Sciatic nerve (tissue), 2 donors: ENCODE data around the gene RAPGEF2. TPM values are rescaled to one million over a fixed set of nuclear protein-coding genes. Genes with fewer than 3 reads are reported as not detected.
A peak's percentile ranks its signal among the peaks of the same experiment; 100 is the strongest.

Experiments
- ATAC-seq: fragments of 200-7000 bp; cut with Tn5 transposase; one replicate; pipeline ENCODE4 v1.9.1; 2020; ENCODE audit warnings: mild to moderate bottlenecking, moderate library complexity
- DNase-seq: peaks from one replicate; pipeline ENCODE4 v3.0.0-alpha.2; 2020; ENCODE audit warnings: low spot score
- intact Hi-C: fragments of 100-400 bp; cut with DNase I; formaldehyde crosslinking; loops from one replicate; pipeline ENCODE4 v1.14.2; 2022
- total RNA-seq: library from RNA; stranded (reverse); fragmentation: NEBNext Ultra II Directional; extraction: Animal tissue kit (Norgen Biotek cat#: 25700); gene quantifications from one replicate; pipeline ENCODE4 v1.2.1, GENCODE V29; 2021
- donor health status: DM: no; HTN: no; CAD: no.
- donor health status: DM: no; HTN: no; CAD: no.

Gene RAPGEF2
- total RNA-seq, 1 donor from 2014 or later = 74.0 TPM

DNA sequence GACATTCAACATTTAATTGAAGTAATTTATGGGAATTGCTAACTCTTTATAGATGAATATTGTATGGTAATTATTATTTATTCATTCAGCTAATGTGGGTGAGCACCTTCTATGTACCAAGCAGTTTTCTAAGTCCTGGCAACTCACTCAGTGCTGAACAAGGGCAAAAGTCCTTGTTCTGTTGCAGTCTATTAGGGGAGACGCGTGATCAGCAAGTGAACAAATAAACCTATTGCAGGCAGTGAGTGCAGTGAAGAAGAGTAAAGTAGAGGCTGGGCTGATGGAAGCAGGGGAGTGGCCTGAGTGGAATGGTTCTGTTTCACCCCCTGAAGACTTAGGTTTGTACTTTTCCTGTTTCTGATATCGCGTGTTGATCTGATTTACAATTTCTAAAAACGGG is 214.3 kb downstream of the RAPGEF2 start:
- ATAC-seq = peak; percentile 28
- no peak for DNase-seq
- intact Hi-C loops = no loop called here

GRCh38 chr4:159319027-159319426 is 216.1 kb downstream of the RAPGEF2 start:
- DNase-seq (no peak), ATAC-seq (no peak)
- intact Hi-C loops = no loop called here

- DNase-seq = no peak
- no peak for ATAC-seq
- intact Hi-C loops = no loop called here
Observed at GRCh38 chr4:159326480-159326879, 223.6 kb downstream of the RAPGEF2 start.

DNA sequence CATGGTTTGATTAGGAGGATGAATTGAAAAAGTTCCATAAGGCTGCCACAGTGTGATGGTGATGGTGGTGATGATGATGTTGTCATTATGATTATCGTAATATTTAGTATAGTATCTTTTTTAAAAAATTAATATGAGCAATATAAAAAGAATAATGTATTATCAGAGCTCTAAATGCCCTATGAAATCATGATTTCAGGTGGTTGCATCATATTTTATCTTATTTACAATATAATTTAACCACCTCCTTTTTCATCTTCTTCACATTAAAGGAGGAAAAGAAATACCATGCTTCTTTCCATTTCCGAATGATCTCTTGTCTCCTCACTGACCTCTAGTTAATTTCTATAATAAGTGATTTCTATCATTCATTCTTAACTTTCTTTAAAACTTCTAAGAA is 225.9 kb downstream of the RAPGEF2 start:
- intact Hi-C loops = no loop called here
- ATAC-seq = no peak
- DNase-seq = no peak

- DNase-seq (no peak), ATAC-seq (no peak)
- intact Hi-C loops = no loop called here
Observed at GRCh38 chr4:159334461-159334860, 231.6 kb downstream of the RAPGEF2 start.

DNA sequence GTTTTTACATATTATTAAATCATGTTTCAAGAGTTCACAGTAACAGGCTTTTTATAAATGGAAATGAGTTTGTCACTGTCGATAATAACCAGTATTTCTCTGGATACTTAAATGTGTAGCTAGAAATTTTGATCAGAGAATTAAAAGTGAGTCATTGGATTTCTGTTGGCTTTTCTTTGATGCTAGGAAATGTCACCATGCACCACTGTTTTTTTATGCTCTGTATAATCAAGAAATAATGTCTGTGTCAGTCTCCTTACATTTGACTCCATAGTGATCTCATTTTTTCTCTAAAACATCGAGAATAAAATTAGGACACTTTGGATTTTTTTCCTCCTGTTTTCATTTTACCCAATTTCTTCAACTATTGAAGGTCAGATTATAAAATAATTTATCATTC is 234.2 kb downstream of the RAPGEF2 start:
- ATAC-seq = no peak
- intact Hi-C loops = no loop called here
- no peak for DNase-seq

GRCh38 chr4:159341522-159341921 is 238.6 kb downstream of the RAPGEF2 start:
- no peak for ATAC-seq
- intact Hi-C loops = no loop called here

GRCh38 chr4:159342374-159342773 is 239.5 kb downstream of the RAPGEF2 start:
- intact Hi-C loops = no loop called here
- DNase-seq (no peak), ATAC-seq (no peak)

More at GRCh38 chr4:159341522-159341921, 238.6 kb downstream of the RAPGEF2 start:
- no peak for DNase-seq

DNA sequence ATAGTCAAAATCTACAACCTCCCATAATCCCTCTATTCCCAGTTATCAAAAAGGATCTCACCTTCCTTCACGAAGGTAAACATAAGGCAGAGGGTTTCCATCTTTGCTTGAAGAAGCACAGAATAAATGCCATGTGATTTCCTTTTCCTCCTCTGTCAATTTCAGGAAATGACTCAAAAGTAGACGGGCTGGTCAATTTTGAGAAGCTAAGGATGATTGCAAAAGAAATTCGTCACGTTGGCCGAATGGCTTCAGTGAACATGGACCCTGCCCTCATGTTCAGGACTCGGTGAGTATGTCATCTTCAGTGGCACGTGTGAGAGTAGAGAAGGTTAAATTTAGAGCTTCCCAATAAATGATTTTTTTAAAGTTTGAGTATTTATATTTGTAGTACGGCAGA is 240.2 kb downstream of the RAPGEF2 start:
- no peak for ATAC-seq
- no peak for DNase-seq
- intact Hi-C loops = no loop called here

DNA sequence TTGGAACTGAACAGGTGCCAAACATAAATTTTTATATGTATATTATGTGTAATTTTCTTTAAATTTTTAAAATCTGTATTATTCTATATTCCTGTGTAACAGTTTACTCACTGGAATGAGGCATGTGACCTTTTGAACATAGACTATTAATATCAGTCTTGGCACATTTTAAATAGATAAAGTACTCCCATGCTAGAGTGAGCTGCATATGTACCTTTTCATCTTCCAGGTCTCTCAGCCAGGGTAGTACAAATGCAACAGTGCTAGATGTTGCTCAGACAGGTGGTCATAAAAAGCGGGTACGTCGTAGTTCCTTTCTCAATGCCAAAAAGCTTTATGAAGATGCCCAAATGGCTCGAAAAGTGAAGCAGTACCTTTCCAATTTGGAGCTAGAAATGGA is 242.0 kb downstream of the RAPGEF2 start:
- no peak for ATAC-seq
- no peak for DNase-seq
- intact Hi-C loops = no loop called here

DNA sequence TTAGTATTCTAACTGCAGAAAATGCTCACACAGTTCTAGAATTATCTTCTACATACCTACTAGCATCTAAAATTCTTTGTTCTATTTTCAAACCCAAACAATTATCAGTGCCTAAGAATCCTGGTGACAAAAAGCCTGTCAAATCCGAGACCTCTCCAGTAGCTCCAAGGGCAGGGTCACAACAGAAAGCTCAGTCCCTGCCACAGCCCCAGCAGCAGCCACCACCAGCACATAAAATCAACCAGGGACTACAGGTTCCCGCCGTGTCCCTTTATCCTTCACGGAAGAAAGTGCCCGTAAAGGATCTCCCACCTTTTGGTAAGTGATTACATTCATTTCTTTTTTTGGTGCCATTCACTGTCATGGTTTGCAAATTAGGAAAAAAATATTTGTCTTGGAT is 243.8 kb downstream of the RAPGEF2 start:
- DNase-seq = no peak
- intact Hi-C loops = no loop called here
- no peak for ATAC-seq

DNA sequence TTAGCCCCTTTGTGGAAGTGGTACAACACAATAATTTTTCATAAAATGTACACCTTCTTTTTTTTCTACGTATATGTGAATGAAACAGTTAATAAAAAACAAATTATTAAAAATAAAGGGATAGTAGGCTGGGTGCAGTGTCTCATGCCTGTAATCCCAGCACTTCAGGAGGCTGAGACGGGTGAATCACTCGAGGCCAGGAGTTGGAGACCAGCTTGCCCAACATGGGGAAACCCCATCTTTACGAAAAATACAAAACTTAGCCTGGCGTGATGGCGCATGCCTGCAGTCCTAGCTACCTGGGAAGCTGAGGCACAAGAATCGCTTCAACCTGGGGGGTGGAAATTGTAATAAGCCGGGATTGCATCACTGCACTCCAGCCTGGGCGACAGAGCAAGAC is 244.9 kb downstream of the RAPGEF2 start:
- ATAC-seq (no peak), DNase-seq (no peak)
- intact Hi-C loops = no loop called here

GRCh38 chr4:159349332-159349731 is 246.5 kb downstream of the RAPGEF2 start:
- ATAC-seq = no peak
- intact Hi-C loops = no loop called here
- no peak for DNase-seq

DNA sequence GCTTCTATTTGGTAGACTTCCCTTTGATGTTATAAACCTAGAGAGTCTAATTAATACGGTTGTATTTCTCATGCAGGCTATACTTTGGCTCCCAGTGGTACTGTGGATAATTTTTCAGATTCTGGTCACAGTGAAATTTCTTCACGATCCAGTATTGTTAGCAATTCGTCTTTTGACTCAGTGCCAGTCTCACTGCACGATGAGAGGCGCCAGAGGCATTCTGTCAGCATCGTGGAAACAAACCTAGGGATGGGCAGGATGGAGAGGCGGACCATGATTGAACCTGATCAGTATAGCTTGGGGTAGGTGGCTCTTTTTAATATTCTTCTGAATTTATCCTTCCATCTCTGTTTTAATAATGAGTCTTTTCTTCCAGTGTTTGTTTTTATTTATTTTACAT is 249.7 kb downstream of the RAPGEF2 start:
- DNase-seq = no peak
- intact Hi-C loops = no loop called here
- no peak for ATAC-seq

DNA sequence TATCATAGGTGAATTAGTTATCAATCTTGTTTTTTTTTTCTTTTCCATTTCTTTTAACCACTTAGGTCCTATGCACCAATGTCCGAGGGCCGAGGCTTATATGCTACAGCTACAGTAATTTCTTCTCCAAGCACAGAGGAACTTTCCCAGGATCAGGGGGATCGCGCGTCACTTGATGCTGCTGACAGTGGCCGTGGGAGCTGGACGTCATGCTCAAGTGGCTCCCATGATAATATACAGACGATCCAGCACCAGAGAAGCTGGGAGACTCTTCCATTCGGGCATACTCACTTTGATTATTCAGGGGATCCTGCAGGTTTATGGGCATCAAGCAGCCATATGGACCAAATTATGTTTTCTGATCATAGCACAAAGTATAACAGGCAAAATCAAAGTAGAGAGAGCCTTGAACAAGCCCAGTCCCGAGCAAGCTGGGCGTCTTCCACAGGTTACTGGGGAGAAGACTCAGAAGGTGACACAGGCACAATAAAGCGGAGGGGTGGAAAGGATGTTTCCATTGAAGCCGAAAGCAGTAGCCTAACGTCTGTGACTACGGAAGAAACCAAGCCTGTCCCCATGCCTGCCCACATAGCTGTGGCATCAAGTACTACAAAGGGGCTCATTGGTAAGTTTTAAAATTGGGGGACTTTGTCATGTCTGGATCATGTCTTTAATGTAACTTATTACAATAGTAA is 250.7 kb downstream of the RAPGEF2 start:
- DNase-seq (no peak), ATAC-seq (no peak)
- intact Hi-C loops = no loop called here

DNA sequence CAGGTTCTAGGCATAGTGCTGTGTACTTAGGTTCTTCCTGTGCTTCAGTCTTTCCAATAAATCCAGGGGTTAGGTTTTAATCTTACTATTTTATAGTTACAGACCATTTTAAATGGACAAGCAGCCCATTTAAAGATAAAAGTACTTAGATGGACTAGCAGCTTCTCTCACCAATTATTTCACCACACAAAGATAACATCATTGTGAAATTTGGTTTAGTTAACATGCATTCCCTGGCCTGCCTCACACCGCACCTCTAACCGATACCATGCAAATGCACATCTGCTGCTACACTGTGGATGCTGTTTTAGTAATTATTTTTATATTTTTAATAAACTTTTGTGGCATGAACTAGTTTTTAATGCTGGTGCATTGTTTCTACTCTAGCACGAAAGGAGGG is 252.6 kb downstream of the RAPGEF2 start:
- intact Hi-C loops = no loop called here
- ATAC-seq (no peak), DNase-seq (no peak)

DNA sequence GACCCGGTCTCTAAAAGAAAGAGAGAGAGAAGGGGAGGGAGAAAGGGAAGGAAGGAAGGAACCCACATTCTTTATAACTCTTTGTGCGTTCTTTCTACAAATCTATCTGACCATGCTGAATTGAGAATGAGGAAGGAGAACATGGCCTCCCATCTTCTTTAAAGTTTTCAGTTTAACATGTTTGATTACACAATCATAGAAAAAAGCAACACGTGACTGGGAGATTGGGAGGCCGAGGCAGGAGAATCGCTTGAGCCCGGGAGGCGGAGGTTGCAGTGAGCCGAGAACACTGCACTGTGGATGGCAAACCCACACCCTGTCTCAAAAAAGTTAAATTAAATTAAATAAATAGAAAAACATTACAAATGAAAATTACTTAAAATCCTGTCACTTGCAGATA is 254.5 kb downstream of the RAPGEF2 start:
- ATAC-seq (no peak), DNase-seq (no peak)
- intact Hi-C loops = no loop called here

DNA sequence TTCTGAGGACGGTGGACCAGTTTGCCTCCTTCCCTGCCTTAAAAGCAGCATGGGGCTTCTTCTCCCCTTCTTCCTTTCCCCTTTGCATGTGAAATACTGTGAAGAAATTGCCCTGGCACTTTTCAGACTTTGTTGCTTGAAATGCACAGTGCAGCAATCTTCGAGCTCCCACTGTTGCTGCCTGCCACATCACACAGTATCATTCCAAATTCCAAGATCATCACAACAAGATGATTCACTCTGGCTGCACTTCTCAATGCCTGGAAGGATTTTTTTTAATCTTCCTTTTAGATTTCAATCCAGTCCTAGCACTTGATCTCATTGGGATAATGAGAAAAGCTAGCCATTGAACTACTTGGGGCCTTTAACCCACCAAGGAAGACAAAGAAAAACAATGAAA is 255.3 kb downstream of the RAPGEF2 start:
- intact Hi-C loops = no loop called here
- DNase-seq (no peak), ATAC-seq (peak; percentile 82)

DNA sequence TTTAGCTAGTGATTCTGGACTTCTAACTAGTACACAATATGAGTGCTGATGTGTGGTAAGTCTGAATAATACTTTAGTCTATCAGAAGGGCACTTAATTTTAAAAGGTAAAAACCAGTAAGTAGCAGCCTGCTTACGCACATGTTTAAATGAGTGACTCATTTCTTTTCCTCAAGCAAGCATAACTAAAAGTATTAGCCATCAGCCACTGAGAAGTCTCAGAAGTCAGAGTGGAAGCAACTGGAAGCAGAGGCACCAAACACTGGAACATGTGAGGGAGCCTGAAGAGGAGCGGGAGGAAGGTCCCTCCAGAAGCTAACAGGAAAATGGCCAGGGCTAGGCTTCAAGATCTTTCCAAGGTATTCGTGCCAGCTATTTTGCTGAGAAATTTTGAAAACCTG is 257.7 kb downstream of the RAPGEF2 start:
- DNase-seq (no peak), ATAC-seq (no peak)
- intact Hi-C loops = no loop called here

DNA sequence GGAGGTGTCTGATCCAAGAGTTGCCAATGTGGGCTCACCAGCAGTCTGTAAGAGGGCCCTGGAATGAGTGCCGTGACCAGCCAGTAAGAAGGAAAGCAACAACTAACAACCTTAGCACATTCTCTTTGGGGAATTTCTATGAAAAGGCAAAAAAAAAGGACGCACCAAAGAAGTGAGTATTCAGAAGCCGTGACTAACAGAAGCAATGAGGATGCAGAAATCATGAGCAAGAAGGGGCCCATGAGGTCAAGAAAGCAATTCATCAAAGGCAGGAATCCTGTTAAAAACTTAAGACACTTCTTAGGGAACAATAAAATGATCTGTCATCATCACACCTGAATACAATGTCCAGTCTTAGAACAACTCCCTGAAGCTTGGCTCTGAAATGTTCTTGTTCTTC is 260.5 kb downstream of the RAPGEF2 start:
- intact Hi-C loops = no loop called here
- DNase-seq (no peak), ATAC-seq (no peak)

GRCh38 chr4:159366966-159367780 is 264.3 kb downstream of the RAPGEF2 start:
- ATAC-seq (no peak), DNase-seq (no peak)
- intact Hi-C loops = no loop called here
